GM19025 (cell line): ENCODE measurements around the gene ADGRF3.
"Not testable (repeated sequence)": the region's sequence is repeated elsewhere in the genome, so short reads cannot be mapped to it uniquely, and the experiment has no call there.

Experiments
- ATAC-seq: cut with Tn5 transposase; IDR thresholded peaks from one replicate; pipeline ENCODE4 v1.9.1; 2021; ENCODE audit warnings: mild to moderate bottlenecking, low read depth, moderate library complexity; ENCODE audit not compliant: unreplicated experiment

Gene ADGRF3

GRCh38 chr2:26324903-26325302, 21.7 kb downstream of the ADGRF3 start:
- ATAC-seq: no peak

GRCh38 chr2:26324479-26324878, 22.1 kb downstream of the ADGRF3 start:
- ATAC-seq: not testable (repeated sequence)

- no peak for ATAC-seq
Measured at GRCh38 chr2:26318950-26319349, 27.6 kb downstream of the ADGRF3 start.

GRCh38 chr2:26317377-26318105, 29.0 kb downstream of the ADGRF3 start:
- ATAC-seq: no peak

GRCh38 chr2:26316845-26317244, 29.7 kb downstream of the ADGRF3 start:
- ATAC-seq: no peak

GRCh38 chr2:26316041-26316440, 30.5 kb downstream of the ADGRF3 start:
- ATAC-seq: no peak

- no peak for ATAC-seq
Measured at GRCh38 chr2:26314243-26314642, 32.3 kb downstream of the ADGRF3 start.

- ATAC-seq: no peak
Measured at GRCh38 chr2:26313446-26313845, 33.1 kb downstream of the ADGRF3 start.

GRCh38 chr2:26312471-26312870, 34.1 kb downstream of the ADGRF3 start:
- ATAC-seq: no peak

DNA sequence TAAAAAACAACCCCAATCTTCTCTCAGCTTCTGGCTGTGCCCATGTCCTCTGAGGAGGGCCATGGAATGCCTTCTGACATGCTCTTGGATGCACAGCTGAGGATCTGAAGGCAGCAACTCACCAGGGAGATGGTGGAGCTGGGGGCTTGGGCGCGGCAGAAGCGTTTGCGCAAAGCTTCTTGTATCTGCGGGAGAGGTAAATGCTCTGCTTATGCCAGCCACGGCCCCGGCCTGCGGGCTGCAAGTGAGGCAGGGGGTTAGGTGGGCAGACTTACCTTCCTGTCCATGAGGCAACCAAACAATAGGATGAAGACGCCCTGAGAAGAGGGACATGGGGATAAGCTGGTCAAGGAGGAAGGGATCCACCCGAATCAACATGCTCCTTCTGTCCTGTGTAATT, 36.7 kb downstream of the ADGRF3 start:
- ATAC-seq: no peak

- ATAC-seq: no peak
Measured at GRCh38 chr2:26305540-26305939, 41.0 kb downstream of the ADGRF3 start.

DNA sequence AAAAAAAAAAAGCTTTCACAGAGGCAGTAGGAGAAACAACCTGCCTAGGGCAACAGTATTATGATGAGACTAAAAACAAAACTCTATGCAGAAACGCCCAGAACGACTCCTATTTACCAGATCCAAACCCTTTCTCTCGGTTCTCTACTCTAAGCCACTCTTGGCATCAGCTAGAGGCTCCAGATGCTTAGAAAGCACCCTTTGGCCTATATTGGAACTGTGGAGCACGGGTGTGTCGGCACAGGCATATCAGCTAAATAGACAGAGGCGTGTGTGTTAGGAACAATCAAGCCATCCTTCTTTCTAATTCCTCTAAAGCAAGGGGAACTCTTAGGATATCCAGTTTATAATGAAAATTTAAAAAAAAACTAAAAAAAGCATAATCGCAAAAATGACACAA, 41.5 kb downstream of the ADGRF3 start:
- not testable (repeated sequence) for ATAC-seq

GRCh38 chr2:26302846-26303245, 43.7 kb downstream of the ADGRF3 start:
- no peak for ATAC-seq

DNA sequence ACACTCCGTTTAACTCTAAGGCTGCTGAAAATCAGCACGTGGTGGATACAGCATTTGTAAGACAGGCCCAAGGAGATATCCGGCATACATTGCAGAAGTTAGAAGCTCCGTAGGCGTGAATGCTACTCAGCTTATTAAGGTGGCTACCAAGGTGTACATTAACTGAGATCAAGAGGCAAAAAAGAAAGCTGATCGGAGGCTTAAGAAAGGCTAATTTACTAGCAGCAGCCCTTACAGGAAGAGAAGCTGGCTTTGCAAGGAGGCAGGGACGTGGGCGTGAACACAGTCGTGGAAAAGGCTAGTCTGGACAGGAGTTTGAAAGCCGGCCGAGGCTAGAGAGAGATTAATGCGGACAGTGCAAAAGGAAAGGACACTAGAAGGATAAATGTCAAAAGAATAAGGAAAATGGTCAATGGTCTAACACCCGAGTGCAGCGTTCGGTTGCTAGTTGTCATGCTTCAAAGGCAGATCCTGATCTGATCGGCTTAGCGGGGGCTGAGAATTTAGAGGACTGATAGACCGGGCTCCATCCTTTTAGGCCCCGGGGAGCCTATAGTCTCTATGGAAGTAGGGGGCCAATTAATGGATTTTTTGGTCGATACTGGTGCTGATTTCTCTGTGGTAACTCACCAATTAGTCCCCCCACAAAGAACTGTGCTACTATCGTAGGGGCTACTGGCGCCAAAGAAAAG, 46.2 kb downstream of the ADGRF3 start:
- no peak for ATAC-seq

- ATAC-seq: no peak
Measured at GRCh38 chr2:26299471-26300101, 47.0 kb downstream of the ADGRF3 start.

DNA sequence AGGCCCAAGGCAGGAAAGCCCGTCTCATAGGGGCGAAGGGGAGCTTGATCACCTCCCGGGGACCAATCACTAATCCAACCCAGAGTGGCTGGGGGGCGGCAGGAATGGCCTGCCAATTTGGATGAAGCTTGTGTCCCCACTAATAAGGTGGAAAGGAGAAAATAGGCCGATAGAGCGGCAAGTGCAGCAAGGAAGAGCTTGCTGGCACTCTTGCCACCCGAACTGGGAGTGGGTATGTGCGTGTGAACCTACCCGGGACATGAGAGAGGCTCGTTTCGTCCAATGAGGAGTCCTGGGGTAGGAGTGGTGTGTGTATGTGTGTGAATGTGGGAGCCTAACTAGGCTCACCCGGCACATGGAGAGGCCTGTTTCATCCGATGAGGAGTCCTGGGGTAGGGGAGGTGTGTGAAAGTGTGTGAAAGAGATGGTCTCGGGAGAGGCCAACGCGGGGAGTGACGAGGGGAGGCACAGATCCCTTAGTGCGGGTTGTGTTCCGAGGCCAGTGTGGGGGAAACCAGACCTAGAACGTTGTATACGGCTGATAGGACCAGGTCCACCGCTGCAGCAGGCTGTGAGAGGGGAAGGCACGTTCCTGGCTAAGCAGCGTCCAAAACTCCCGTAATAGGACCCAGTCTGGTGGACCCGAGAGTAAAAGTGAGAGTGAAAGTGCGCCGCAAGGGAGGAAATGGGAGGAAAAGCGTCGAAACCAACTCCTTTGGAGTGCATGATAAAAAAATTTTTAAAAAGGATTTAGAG, 47.8 kb downstream of the ADGRF3 start:
- no peak for ATAC-seq

DNA sequence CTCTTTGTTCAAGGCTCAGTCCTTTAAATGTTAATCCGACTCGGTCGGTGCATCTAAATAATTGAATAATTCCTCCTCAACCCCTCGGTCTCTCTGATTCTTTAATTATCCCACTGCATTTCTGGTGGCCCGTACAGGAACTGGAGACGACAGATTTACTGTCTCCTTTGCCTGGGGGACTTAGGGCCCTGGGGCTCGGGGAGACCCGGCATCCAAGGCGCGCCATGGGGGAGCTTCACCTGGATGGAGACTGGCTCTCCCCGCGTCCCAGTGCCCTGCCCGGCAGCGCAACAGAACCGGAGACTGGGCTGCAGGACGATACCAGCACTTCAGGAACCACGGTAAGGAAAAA, 48.3 kb downstream of the ADGRF3 start:
- no peak for ATAC-seq

GRCh38 chr2:26297061-26297460, 49.5 kb downstream of the ADGRF3 start:
- no peak for ATAC-seq

- ATAC-seq: no peak
Measured at GRCh38 chr2:26295511-26295910, 51.1 kb downstream of the ADGRF3 start.

GRCh38 chr2:26292646-26293045, 53.9 kb downstream of the ADGRF3 start:
- no peak for ATAC-seq

- no peak for ATAC-seq
Measured at GRCh38 chr2:26290001-26290400, 56.6 kb downstream of the ADGRF3 start.
